Nephron (organoid): ENCODE measurements around the gene TSFM.

ENCODE experiments used
- H3K27ac Mint-ChIP-seq, 3 experiments: 2 replicates each; pipeline ENCODE4 v1.8.0; 2020; ENCODE audit warnings: mixed read lengths in 3 of 3, mild to moderate bottlenecking in 2 of 3, moderate library complexity in 1 of 3
- H3K27me3 Mint-ChIP-seq: 2 replicates; pipeline ENCODE4 v1.8.0; 2021; ENCODE audit warnings: low read depth, mild to moderate bottlenecking, moderate library complexity, mixed read lengths
- H3K36me3 Mint-ChIP-seq: 2 replicates; pipeline ENCODE4 v1.8.0; 2020; ENCODE audit warnings: low read depth, mixed read lengths
- H3K4me1 Mint-ChIP-seq: 2 replicates; pipeline ENCODE4 v1.8.0; 2020; ENCODE audit warnings: mixed read lengths
- H3K4me3 Mint-ChIP-seq, 3 experiments: 2 replicates each; pipeline ENCODE4 v1.8.0; 2020; ENCODE audit warnings: mild to moderate bottlenecking in 3 of 3, mixed read lengths in 3 of 3, moderate library complexity in 2 of 3
- H3K9me3 Mint-ChIP-seq: 2 replicates; pipeline ENCODE4 v1.8.0; 2020; ENCODE audit warnings: mixed read lengths
- TF ChIP-seq, protein P1 (sequence below), 3 experiments: fragments of 200-600 bp; sonication (generic); IDR thresholded peaks; one replicate each; pipeline ENCODE4 v1.5.0; 2021; ENCODE audit warnings: antibody characterized with exemption in 3 of 3; ENCODE audit not compliant: unreplicated experiment in 3 of 3

The TSFM gene

DNA sequence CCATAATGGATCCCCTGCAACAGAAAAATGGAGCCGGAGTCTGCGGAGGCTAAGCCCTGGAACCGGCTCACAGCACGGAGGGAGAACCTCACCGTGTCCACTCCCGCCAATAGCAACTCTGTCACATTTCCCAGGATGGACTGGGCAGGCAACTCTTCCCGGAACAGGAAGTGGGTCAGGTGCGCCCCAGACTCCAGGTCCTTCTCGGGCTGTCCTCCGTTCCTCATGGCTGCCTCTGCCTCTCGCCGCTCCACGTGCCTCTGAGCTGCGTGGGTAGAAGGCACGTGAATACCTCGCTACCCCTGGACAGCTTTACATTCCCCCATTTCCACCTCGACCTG, 18.0 kb upstream of the TSFM start:
- H3K9me3 Mint-ChIP-seq = no peaks in the 10 kb centered on the region
- H3K4me3 Mint-ChIP-seq = peak overlapping the region in 1 of 3 experiments; percentile 31
- TF ChIP-seq, protein P1, sequence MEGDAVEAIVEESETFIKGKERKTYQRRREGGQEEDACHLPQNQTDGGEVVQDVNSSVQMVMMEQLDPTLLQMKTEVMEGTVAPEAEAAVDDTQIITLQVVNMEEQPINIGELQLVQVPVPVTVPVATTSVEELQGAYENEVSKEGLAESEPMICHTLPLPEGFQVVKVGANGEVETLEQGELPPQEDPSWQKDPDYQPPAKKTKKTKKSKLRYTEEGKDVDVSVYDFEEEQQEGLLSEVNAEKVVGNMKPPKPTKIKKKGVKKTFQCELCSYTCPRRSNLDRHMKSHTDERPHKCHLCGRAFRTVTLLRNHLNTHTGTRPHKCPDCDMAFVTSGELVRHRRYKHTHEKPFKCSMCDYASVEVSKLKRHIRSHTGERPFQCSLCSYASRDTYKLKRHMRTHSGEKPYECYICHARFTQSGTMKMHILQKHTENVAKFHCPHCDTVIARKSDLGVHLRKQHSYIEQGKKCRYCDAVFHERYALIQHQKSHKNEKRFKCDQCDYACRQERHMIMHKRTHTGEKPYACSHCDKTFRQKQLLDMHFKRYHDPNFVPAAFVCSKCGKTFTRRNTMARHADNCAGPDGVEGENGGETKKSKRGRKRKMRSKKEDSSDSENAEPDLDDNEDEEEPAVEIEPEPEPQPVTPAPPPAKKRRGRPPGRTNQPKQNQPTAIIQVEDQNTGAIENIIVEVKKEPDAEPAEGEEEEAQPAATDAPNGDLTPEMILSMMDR (IDR thresholded peaks at IDR 0.05; ENCODE audit: unreplicated experiment in 3 of 3) = no peak
- peaks cover 9% of the 10 kb centered on the region for H3K4me1 Mint-ChIP-seq
- H3K36me3 Mint-ChIP-seq = peaks cover 15% of the 10 kb centered on the region
- peaks cover 97% of the 10 kb centered on the region for H3K27me3 Mint-ChIP-seq
- H3K27ac Mint-ChIP-seq = no peak overlapping the region

DNA sequence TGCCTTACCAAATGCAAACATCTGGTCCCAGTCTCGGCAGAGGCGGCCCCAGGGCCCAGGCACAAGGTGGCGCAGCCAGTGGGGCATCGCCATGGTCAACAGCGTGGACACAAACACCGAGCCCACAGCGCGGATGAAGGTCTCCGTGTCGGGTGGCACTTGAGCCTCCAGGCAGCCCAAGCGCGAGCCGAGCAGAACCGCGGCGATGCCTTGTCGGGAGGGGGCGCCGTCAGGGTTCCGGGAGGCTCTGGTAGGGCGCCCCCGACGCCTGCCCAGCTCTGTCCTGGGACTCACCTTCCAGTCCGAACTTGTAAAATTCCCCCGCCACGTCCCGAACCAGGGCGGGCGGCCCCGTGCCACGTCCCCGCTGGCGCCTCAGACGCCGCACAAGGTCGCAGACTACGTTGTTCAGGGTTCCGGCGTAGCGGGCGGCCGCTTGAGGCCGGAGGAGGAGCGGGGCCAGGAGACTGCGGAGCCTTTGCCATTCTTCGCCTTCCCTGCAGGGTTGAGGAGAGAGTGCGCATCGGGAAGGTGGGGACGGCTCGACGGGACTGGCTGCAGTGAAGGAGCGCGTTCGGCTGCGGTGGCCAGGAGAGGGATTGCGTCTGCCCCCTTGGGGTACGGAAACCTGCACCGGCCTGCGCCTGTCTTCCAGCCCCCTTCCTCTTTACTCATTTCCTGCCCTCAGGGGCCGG, 17.4 kb upstream of the TSFM start:
- Mint-ChIP-seq H3K27me3 (peaks cover 92% of the 10 kb centered on the region), H3K27ac (no peak overlapping the region), H3K9me3 (no peaks in the 10 kb centered on the region), H3K36me3 (peaks cover 17% of the 10 kb centered on the region), H3K4me3 (peak overlapping the region in 2 of 3 experiments; percentile 43 to 61), H3K4me1 (peaks cover 14% of the 10 kb centered on the region)
- TF ChIP-seq, protein P1 (IDR thresholded peaks at IDR 0.05; ENCODE audit: unreplicated experiment in 3 of 3) = peak in 1 of 3 experiments; percentile 28

DNA sequence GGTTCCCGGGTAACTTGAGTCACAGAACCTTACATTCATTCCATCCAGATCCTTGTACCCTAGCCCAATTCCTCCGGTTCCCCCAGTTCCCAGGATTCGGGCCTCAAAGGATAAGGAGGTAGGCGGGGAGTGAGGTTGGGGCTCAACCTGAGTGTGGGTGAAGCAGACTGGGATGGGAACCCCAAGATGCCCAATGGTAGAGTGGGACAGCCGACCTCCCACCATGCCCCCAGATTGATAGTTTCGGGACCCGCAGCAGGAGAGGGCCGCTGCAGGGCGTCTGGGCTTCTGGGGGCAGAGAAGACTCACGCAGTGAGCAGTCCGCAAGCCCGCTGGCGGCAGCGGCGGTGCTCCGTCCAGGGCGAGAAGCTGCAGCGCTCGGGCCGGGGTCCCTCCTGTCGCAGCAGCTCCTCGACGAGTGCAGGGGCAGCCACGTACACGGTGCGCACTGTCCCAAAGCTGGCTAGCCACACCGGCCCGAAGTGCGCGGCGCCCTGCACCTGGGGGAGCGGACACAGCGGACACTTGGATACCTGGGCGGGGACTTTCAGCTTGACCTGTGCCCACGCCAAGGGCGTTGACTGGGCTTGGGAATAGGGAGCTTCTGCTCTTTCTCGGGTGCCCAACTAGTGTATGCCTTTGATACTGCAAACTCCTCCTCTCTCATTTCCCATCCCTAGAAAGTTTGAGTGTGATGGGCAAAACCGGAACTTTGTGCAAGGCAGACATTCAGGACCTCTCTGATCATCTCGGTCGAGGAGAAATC, 16.7 kb upstream of the TSFM start:
- Mint-ChIP-seq H3K27ac (no peak overlapping the region), H3K4me1 (peaks cover 19% of the 10 kb centered on the region), H3K9me3 (no peaks in the 10 kb centered on the region), H3K4me3 (peak overlapping the region; percentile 39 to 74 (median 61)), H3K36me3 (peaks cover 21% of the 10 kb centered on the region), H3K27me3 (peaks cover 87% of the 10 kb centered on the region)
- TF ChIP-seq, protein P1 (IDR thresholded peaks at IDR 0.05; ENCODE audit: unreplicated experiment in 3 of 3) = no peak

DNA sequence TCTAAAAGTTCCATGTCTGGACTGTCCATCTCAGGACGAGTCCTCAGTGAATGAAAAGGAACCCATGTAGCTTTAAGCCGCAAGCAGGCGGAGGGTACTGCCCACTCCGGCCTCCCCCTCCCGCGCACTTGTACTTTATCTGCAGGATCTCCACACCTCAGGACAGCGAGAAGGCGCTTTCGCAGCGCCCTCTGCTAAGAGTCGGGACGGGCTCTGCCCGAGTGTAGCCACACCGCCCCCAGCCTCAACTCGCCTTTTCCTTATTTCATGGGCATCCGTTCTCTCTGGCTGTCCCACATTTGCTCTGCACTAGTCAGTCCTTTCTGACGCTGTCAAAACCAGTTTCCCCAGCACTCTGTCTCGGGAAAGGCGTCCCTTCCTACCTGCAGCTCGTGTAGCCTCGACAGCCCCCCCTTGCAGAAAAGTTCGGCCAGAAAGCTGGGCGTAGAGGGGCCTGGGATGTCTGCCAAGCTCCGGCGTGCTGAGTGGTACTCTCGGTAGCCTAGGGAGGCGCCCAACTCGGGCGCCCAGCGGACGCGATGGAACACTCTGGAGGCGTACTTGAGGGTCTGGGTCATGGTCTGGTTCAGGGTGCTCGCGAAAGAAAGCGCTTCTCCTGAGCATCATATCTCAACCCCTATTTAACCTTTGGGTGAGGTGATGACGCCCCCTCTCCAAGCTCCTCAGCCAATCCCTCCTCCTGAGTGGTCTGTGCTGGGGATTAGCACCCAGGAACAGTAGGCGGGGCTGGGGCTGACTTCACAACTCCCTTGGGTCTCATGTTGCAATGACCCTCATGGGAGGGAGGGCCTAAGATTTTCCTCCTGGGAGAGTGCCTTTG, 15.9 kb upstream of the TSFM start, which contains the start of gene CYP27B1:
Gene CYP27B1, minus strand, starts transcription at position 615 of the 841 bp plus-strand sequence. Its CDS starts 37 bp downstream, at position 578.
- Mint-ChIP-seq H3K9me3 (no peaks in the 10 kb centered on the region), H3K27ac (no peak within 1 kb of the TSS), H3K4me1 (peaks cover 23% of the 10 kb centered on the region), H3K4me3 (peak within 1 kb of the TSS; percentile 39 to 74 (median 51)), H3K27me3 (peaks cover 79% of the 10 kb centered on the region), H3K36me3 (peaks cover 21% of the 10 kb centered on the region)
- TF ChIP-seq, protein P1 (IDR thresholded peaks at IDR 0.05; ENCODE audit: unreplicated experiment in 3 of 3) = no peak

DNA sequence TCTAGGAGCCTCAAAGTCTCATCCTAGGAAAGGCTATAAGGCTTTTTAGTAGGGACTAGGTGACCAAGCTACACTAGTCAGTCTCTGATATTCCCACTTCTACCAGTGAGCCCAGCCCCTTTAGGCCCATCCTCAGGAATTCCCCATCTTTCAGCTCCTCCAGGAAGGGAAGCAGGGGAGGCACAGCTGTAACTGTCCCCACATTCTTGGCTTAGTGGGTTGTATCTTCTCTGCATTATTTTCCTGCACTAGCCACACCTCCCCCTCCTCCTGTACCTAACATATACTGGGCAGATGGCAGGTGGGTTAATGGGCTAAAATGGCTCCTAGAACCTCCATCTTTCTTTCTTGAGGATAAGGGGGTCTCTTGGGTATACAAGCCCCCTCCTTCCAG, 15.3 kb upstream of the TSFM start:
- Mint-ChIP-seq H3K4me1 (peaks cover 26% of the 10 kb centered on the region), H3K27ac (no peak overlapping the region)

More for the DNA sequence above, 15.3 kb upstream of the TSFM start:
- TF ChIP-seq, protein P1 (IDR thresholded peaks at IDR 0.05; ENCODE audit: unreplicated experiment in 3 of 3) = no peak
- Mint-ChIP-seq H3K27me3 (peaks cover 73% of the 10 kb centered on the region), H3K9me3 (no peaks in the 10 kb centered on the region), H3K4me3 (peak overlapping the region in 1 of 3 experiments; percentile 74), H3K36me3 (peaks cover 21% of the 10 kb centered on the region)
